Neural progenitor cell (in vitro differentiated cells): Measurements from ENCODE around the gene FAM234A. TPM values are rescaled to one million over a fixed set of nuclear protein-coding genes. Genes with fewer than 3 reads are reported as not detected.
A peak's percentile ranks its signal among the peaks of the same experiment; 100 is the strongest.

Experiments used
- DNase-seq: peaks from one replicate; pipeline ENCODE4 v3.0.0-alpha.2; 2016; ENCODE audit warnings: low spot score
- H2AFZ ChIP-seq: fragments of 200-600 bp; sonication (generic); replicated peaks from 2 replicates; pipeline ENCODE4 v1.6.1; 2016; ENCODE audit warnings: antibody characterized with exemption
- H3F3A ChIP-seq: fragments of 200-600 bp; sonication (generic); 2 replicates; pipeline ENCODE4 v1.6.1; 2016; ENCODE audit warnings: antibody characterized with exemption, low read depth
- H3K27ac ChIP-seq: fragments of 200-600 bp; sonication (generic); 2 replicates; pipeline ENCODE4 v1.5.1; 2016; ENCODE audit warnings: mild to moderate bottlenecking
- H3K27me3 ChIP-seq: fragments of 200-600 bp; sonication (generic); 2 replicates; pipeline ENCODE4 v1.6.1; 2016; ENCODE audit warnings: mild to moderate bottlenecking, moderate library complexity
- H3K36me3 ChIP-seq: fragments of 200-600 bp; sonication (generic); 2 replicates; pipeline ENCODE4 v1.5.1; 2016
- H3K4me1 ChIP-seq: fragments of 200-600 bp; sonication (generic); 2 replicates; pipeline ENCODE4 v1.6.1; 2016; ENCODE audit warnings: mixed run types
- H3K4me2 ChIP-seq: fragments of 200-600 bp; sonication (generic); 2 replicates; pipeline ENCODE4 v1.6.1; 2016
- H3K4me3 ChIP-seq: fragments of 200-600 bp; sonication (generic); 2 replicates; pipeline ENCODE4 v1.5.1; 2016
- H3K79me2 ChIP-seq: fragments of 200-600 bp; sonication (generic); 2 replicates; pipeline ENCODE4 v1.6.1; 2016; ENCODE audit warnings: low read depth
- H3K9ac ChIP-seq: fragments of 200-600 bp; sonication (generic); 2 replicates; pipeline ENCODE4 v1.6.1; 2016
- H3K9me3 ChIP-seq: fragments of 200-600 bp; sonication (generic); 2 replicates; pipeline ENCODE4 v1.5.1; 2016; ENCODE audit warnings: low read depth
- H4K20me1 ChIP-seq: fragments of 200-600 bp; sonication (generic); 2 replicates; pipeline ENCODE4 v1.6.1; 2016; ENCODE audit warnings: low read depth
- H3K27ac Mint-ChIP-seq: 3 replicates; pipeline ENCODE4 v1.8.0; 2021; ENCODE audit warnings: mixed read lengths
- H3K27me3 Mint-ChIP-seq: 2 replicates; pipeline ENCODE4 v1.8.0; 2022; ENCODE audit warnings: low read depth, mild to moderate bottlenecking, inconsistent platforms, moderate library complexity, mixed read lengths; ENCODE audit not compliant: insufficient read depth
- H3K36me3 Mint-ChIP-seq: 3 replicates; pipeline ENCODE4 v1.8.0; 2021; ENCODE audit warnings: mixed read lengths
- H3K4me1 Mint-ChIP-seq: 3 replicates; pipeline ENCODE4 v1.8.0; 2021; ENCODE audit warnings: mixed read lengths
- H3K4me3 Mint-ChIP-seq: 3 replicates; pipeline ENCODE4 v1.8.0; 2021; ENCODE audit warnings: mild to moderate bottlenecking, moderate library complexity, mixed read lengths
- H3K9me3 Mint-ChIP-seq: 3 replicates; pipeline ENCODE4 v1.8.0; 2020; ENCODE audit warnings: mixed read lengths
- CTCF ChIP-seq: fragments of 200-600 bp; sonication (generic); IDR thresholded peaks from 2 replicates; pipeline ENCODE4 v1.5.1; 2017; ENCODE audit warnings: antibody characterized with exemption, mild to moderate bottlenecking
- EZH2 ChIP-seq: fragments of 200-600 bp; sonication (generic); IDR thresholded peaks from 2 replicates; pipeline ENCODE4 v1.6.1; 2017; ENCODE audit warnings: antibody characterized with exemption, mild to moderate bottlenecking, moderate library complexity
- EZH2phosphoT487 ChIP-seq: fragments of 200-600 bp; sonication (generic); IDR thresholded peaks from 2 replicates; pipeline ENCODE4 v1.6.1; 2017; ENCODE audit warnings: antibody characterized with exemption
- total RNA-seq: library from RNA; depleted of rRNA; stranded (reverse); fragments of >200 nt; gene quantifications from 2 replicates; pipeline ENCODE4 v1.2.3, GENCODE V29; 2015; ENCODE audit warnings: low replicate concordance

The FAM234A gene
- total RNA-seq, 1 donor from 2014 or later: 115 TPM

- Mint-ChIP-seq H3K27ac (no peak overlapping the region), H3K36me3 (peaks cover 13% of the 10 kb centered on the region), H3K27me3 (peaks cover 6% of the 10 kb centered on the region), H3K9me3 (no peaks in the 10 kb centered on the region), H3K4me1 (peaks cover 25% of the 10 kb centered on the region), H3K4me3 (peak overlapping the region; percentile 62)
- no peak overlapping the region for H2AFZ ChIP-seq
- H3K4me1 ChIP-seq: peaks cover 12% of the 10 kb centered on the region
- H3K79me2 ChIP-seq: peaks cover 38% of the 10 kb centered on the region
- no peak overlapping the region for H3K4me3 ChIP-seq
- H3F3A ChIP-seq: peaks cover 30% of the 10 kb centered on the region
- DNase-seq: no peak
- H3K9me3 ChIP-seq: no peaks in the 10 kb centered on the region
- H3K9ac ChIP-seq: no peak overlapping the region
- peaks cover 34% of the 10 kb centered on the region for H4K20me1 ChIP-seq
- no peak overlapping the region for H3K4me2 ChIP-seq
- no peaks in the 10 kb centered on the region for H3K27me3 ChIP-seq
- TF ChIP-seq EZH2: no peak
- TF ChIP-seq EZH2phosphoT487: no peak
- no peak for TF ChIP-seq CTCF
- H3K36me3 ChIP-seq: peaks cover 17% of the 10 kb centered on the region
- no peak overlapping the region for H3K27ac ChIP-seq
Measured at GRCh38 chr16:230949-231348, 3.7 kb upstream of the FAM234A start.

GRCh38 chr16:239948-240277 is 5.3 kb downstream of the FAM234A start:
- Histone ChIP-seq H3F3A (peaks cover 13% of the 10 kb centered on the region), H3K4me2 (no peak overlapping the region), H3K4me3 (no peak overlapping the region), H3K9ac (no peak overlapping the region), H3K9me3 (no peaks in the 10 kb centered on the region), H3K27ac (no peak overlapping the region), H4K20me1 (peaks cover 28% of the 10 kb centered on the region), H3K4me1 (no peaks in the 10 kb centered on the region), H2AFZ (no peak overlapping the region), H3K79me2 (peaks cover 93% of the 10 kb centered on the region), H3K27me3 (no peaks in the 10 kb centered on the region), H3K36me3 (no peaks in the 10 kb centered on the region)
- Mint-ChIP-seq H3K4me1 (peaks cover 16% of the 10 kb centered on the region), H3K27me3 (peaks cover 3% of the 10 kb centered on the region), H3K9me3 (peaks cover 2% of the 10 kb centered on the region), H3K4me3 (peak overlapping the region; percentile 2), H3K27ac (no peak overlapping the region), H3K36me3 (peaks cover 18% of the 10 kb centered on the region)
- no peak for DNase-seq
- TF ChIP-seq EZH2 (no peak), EZH2phosphoT487 (no peak)

- Mint-ChIP-seq H3K27me3 (no peaks in the 10 kb centered on the region), H3K4me1 (peaks cover 16% of the 10 kb centered on the region), H3K36me3 (peaks cover 21% of the 10 kb centered on the region), H3K9me3 (peaks cover 2% of the 10 kb centered on the region), H3K27ac (no peak overlapping the region), H3K4me3 (no peak overlapping the region)
- H4K20me1 ChIP-seq: peaks cover 31% of the 10 kb centered on the region
- H2AFZ ChIP-seq: no peak overlapping the region
- H3K36me3 ChIP-seq: no peaks in the 10 kb centered on the region
- no peak overlapping the region for H3K4me3 ChIP-seq
- TF ChIP-seq CTCF: no peak
- no peak for TF ChIP-seq EZH2
- no peak for TF ChIP-seq EZH2phosphoT487
- DNase-seq: no peak
- H3K9me3 ChIP-seq: no peaks in the 10 kb centered on the region
- H3K27me3 ChIP-seq: no peaks in the 10 kb centered on the region
- peaks cover 97% of the 10 kb centered on the region for H3K79me2 ChIP-seq
- H3K27ac ChIP-seq: no peak overlapping the region
- H3K4me1 ChIP-seq: no peaks in the 10 kb centered on the region
- no peak overlapping the region for H3K4me2 ChIP-seq
- H3F3A ChIP-seq: peaks cover 7% of the 10 kb centered on the region
- no peak overlapping the region for H3K9ac ChIP-seq
Measured at GRCh38 chr16:240559-240958, 5.9 kb downstream of the FAM234A start.

- TF ChIP-seq CTCF (no peak), EZH2phosphoT487 (no peak), EZH2 (no peak)
- H3K27ac Mint-ChIP-seq: no peak overlapping the region
- peaks cover 2% of the 10 kb centered on the region for H3F3A ChIP-seq
- H3K27ac ChIP-seq: no peak overlapping the region
- peaks cover 39% of the 10 kb centered on the region for H4K20me1 ChIP-seq
- H2AFZ ChIP-seq: no peak overlapping the region
- no peaks in the 10 kb centered on the region for H3K27me3 Mint-ChIP-seq
- peaks cover 12% of the 10 kb centered on the region for H3K4me1 Mint-ChIP-seq
- no peaks in the 10 kb centered on the region for H3K9me3 ChIP-seq
- no peak overlapping the region for H3K4me3 Mint-ChIP-seq
- no peak for DNase-seq
- H3K36me3 ChIP-seq: no peaks in the 10 kb centered on the region
- no peak overlapping the region for H3K4me2 ChIP-seq
- no peak overlapping the region for H3K9ac ChIP-seq
- H3K36me3 Mint-ChIP-seq: peaks cover 19% of the 10 kb centered on the region
- no peaks in the 10 kb centered on the region for H3K4me1 ChIP-seq
- H3K9me3 Mint-ChIP-seq: no peaks in the 10 kb centered on the region
- H3K27me3 ChIP-seq: no peaks in the 10 kb centered on the region
- peaks cover 96% of the 10 kb centered on the region for H3K79me2 ChIP-seq
- no peak overlapping the region for H3K4me3 ChIP-seq
Measured at GRCh38 chr16:242281-242680, 7.7 kb downstream of the FAM234A start.
